ENCODE results near the gene MGARP. TPM values are rescaled to one million over a fixed set of nuclear protein-coding genes. Genes with fewer than 3 reads are reported as not detected.

Gene MGARP
- total RNA-seq, 1 donor from 2014 or later: 2.5 TPM

GRCh38 chr4:139275281-139275735, 4.7 kb downstream of the MGARP start:
- H3K27ac Mint-ChIP-seq: no peak overlapping the region
- H3K36me3 Mint-ChIP-seq: no peaks in the 10 kb centered on the region
- Histone ChIP-seq H3K27ac (no peak overlapping the region), H3K4me1 (no peaks in the 10 kb centered on the region), H3K9me3 (ENCODE audit: low read depth) (no peaks in the 10 kb centered on the region), H3K4me3 (no peak overlapping the region), H3K27me3 (peaks cover 41% of the 10 kb centered on the region), H3K36me3 (no peaks in the 10 kb centered on the region), H2AFZ (replicated peaks) (no peak overlapping the region), H4K20me1 (ENCODE audit: low read depth) (no peaks in the 10 kb centered on the region), H3K9ac (no peak overlapping the region), H3K4me2 (no peak overlapping the region), H3F3A (ENCODE audit: low read depth) (peaks cover 16% of the 10 kb centered on the region), H3K79me2 (ENCODE audit: low read depth) (no peaks in the 10 kb centered on the region)
- no peak for TF ChIP-seq CTCF (IDR thresholded peaks at IDR 0.05)
- no peak for TF ChIP-seq EZH2phosphoT487 (IDR thresholded peaks at IDR 0.05)
- TF ChIP-seq EZH2 (IDR thresholded peaks at IDR 0.05): no peak
- peaks cover 19% of the 10 kb centered on the region for H3K27me3 Mint-ChIP-seq (ENCODE audit: insufficient read depth, low read depth)
- peaks cover 8% of the 10 kb centered on the region for H3K4me1 Mint-ChIP-seq
- no peak overlapping the region for H3K4me3 Mint-ChIP-seq
- no peaks in the 10 kb centered on the region for H3K9me3 Mint-ChIP-seq
- no peak for DNase-seq (ENCODE audit: low spot score)

- peaks cover 6% of the 10 kb centered on the region for H3K4me1 Mint-ChIP-seq
- no peaks in the 10 kb centered on the region for H3K9me3 Mint-ChIP-seq
- H3K4me3 ChIP-seq: no peak overlapping the region
- no peaks in the 10 kb centered on the region for H3K9me3 ChIP-seq (ENCODE audit: low read depth)
- H3K4me3 Mint-ChIP-seq: no peak overlapping the region
- no peaks in the 10 kb centered on the region for H4K20me1 ChIP-seq (ENCODE audit: low read depth)
- H3K9ac ChIP-seq: no peak overlapping the region
- TF ChIP-seq CTCF (IDR thresholded peaks at IDR 0.05): no peak
- no peak for TF ChIP-seq EZH2 (IDR thresholded peaks at IDR 0.05)
- no peak for TF ChIP-seq EZH2phosphoT487 (IDR thresholded peaks at IDR 0.05)
- DNase-seq (ENCODE audit: low spot score): no peak
- H3K27ac ChIP-seq: no peak overlapping the region
- no peak overlapping the region for H3K4me2 ChIP-seq
- H3K27me3 ChIP-seq: peaks cover 36% of the 10 kb centered on the region
- no peaks in the 10 kb centered on the region for H3K4me1 ChIP-seq
- H3K79me2 ChIP-seq (ENCODE audit: low read depth): no peaks in the 10 kb centered on the region
- no peak overlapping the region for H2AFZ ChIP-seq (replicated peaks)
- H3F3A ChIP-seq (ENCODE audit: low read depth): peaks cover 11% of the 10 kb centered on the region
- H3K36me3 ChIP-seq: no peaks in the 10 kb centered on the region
- H3K36me3 Mint-ChIP-seq: no peaks in the 10 kb centered on the region
- H3K27me3 Mint-ChIP-seq (ENCODE audit: insufficient read depth, low read depth): peaks cover 13% of the 10 kb centered on the region
- no peak overlapping the region for H3K27ac Mint-ChIP-seq
These were observed 5.2 kb downstream of the MGARP start for GRCh38 chr4:139274790-139275189.

GRCh38 chr4:139273835-139274234, 6.2 kb downstream of the MGARP start:
- Mint-ChIP-seq H3K9me3 (no peaks in the 10 kb centered on the region), H3K27ac (no peak overlapping the region), H3K36me3 (no peaks in the 10 kb centered on the region), H3K27me3 (ENCODE audit: insufficient read depth, low read depth) (peaks cover 5% of the 10 kb centered on the region), H3K4me1 (peaks cover 2% of the 10 kb centered on the region), H3K4me3 (no peak overlapping the region)
- no peak for TF ChIP-seq CTCF (IDR thresholded peaks at IDR 0.05)
- TF ChIP-seq EZH2phosphoT487 (IDR thresholded peaks at IDR 0.05): no peak
- TF ChIP-seq EZH2 (IDR thresholded peaks at IDR 0.05): no peak
- Histone ChIP-seq H4K20me1 (ENCODE audit: low read depth) (no peaks in the 10 kb centered on the region), H3K4me2 (no peak overlapping the region), H3K79me2 (ENCODE audit: low read depth) (no peaks in the 10 kb centered on the region), H3K4me1 (no peaks in the 10 kb centered on the region), H3K9me3 (ENCODE audit: low read depth) (no peaks in the 10 kb centered on the region), H3K36me3 (no peaks in the 10 kb centered on the region), H3F3A (ENCODE audit: low read depth) (peaks cover 2% of the 10 kb centered on the region), H3K9ac (no peak overlapping the region), H3K27ac (no peak overlapping the region), H3K4me3 (no peak overlapping the region), H3K27me3 (peaks cover 26% of the 10 kb centered on the region), H2AFZ (replicated peaks) (no peak overlapping the region)
- DNase-seq (ENCODE audit: low spot score): no peak

All from neural progenitor cell (in vitro differentiated cells).